DMS153 (cell line): ENCODE measurements around the gene ALAS1.
"Not testable (repeated sequence)": the region's sequence is repeated elsewhere in the genome, so short reads cannot be mapped to it uniquely, and the experiment has no call there.

ENCODE experiments used
- DNase-seq: peaks from one replicate; lab custom pipeline; 2025; lab: John Stamatoyannopoulos, UW

The ALAS1 gene

GRCh38 chr3:52176951-52177700 is 20.8 kb upstream of the ALAS1 start:
- no peak for DNase-seq

GRCh38 chr3:52177701-52178042 is 20.3 kb upstream of the ALAS1 start:
- no peak for DNase-seq

- DNase-seq, result not testable (repeated sequence)
These were observed 19.8 kb upstream of the ALAS1 start for GRCh38 chr3:52178126-52178525.

GRCh38 chr3:52178537-52178936 is 19.4 kb upstream of the ALAS1 start:
- DNase-seq, result no peak

- no peak for DNase-seq
These were observed 16.4 kb upstream of the ALAS1 start for GRCh38 chr3:52181543-52181942.

GRCh38 chr3:52182196-52182595 is 15.8 kb upstream of the ALAS1 start:
- no peak for DNase-seq

GRCh38 chr3:52182691-52183090 is 15.3 kb upstream of the ALAS1 start:
- no peak for DNase-seq

- DNase-seq, result no peak
These were observed 14.0 kb upstream of the ALAS1 start for GRCh38 chr3:52183786-52184445.

GRCh38 chr3:52184690-52185089 is 13.3 kb upstream of the ALAS1 start:
- no peak for DNase-seq

GRCh38 chr3:52185311-52185710 is 12.6 kb upstream of the ALAS1 start:
- no peak for DNase-seq

- DNase-seq, result no peak
These were observed 12.1 kb upstream of the ALAS1 start for GRCh38 chr3:52185837-52186236.

- DNase-seq, result no peak
These were observed 11.2 kb upstream of the ALAS1 start for GRCh38 chr3:52186729-52187128.

GRCh38 chr3:52188556-52188955 is 9.4 kb upstream of the ALAS1 start:
- DNase-seq, result no peak

GRCh38 chr3:52190294-52191074 is 7.5 kb upstream of the ALAS1 start:
- DNase-seq, result no peak

- no peak for DNase-seq
These were observed 6.3 kb upstream of the ALAS1 start for GRCh38 chr3:52191663-52192062.

GRCh38 chr3:52193065-52193464 is 4.9 kb upstream of the ALAS1 start:
- no peak for DNase-seq

GRCh38 chr3:52194485-52195290 is 3.3 kb upstream of the ALAS1 start:
- no peak for DNase-seq

- DNase-seq, result no peak
These were observed 2.7 kb upstream of the ALAS1 start for GRCh38 chr3:52195291-52195597.

- no peak for DNase-seq
These were observed 2.1 kb upstream of the ALAS1 start for GRCh38 chr3:52195823-52196331.

GRCh38 chr3:52196977-52197376 is 983 bp upstream of the ALAS1 start:
- no peak for DNase-seq

- DNase-seq, result no peak
These were observed 490 bp upstream of the ALAS1 start for GRCh38 chr3:52197499-52197841.
